ENCODE results near the gene PINK1. TPM values are rescaled to one million over a fixed set of nuclear protein-coding genes. Genes with fewer than 3 reads are reported as not detected.

PINK1 gene
- total RNA-seq, 2 experiments from 2014 or later: 6.6 TPM

GRCh38 chr1:20693623-20694022 is 60.4 kb downstream of the PINK1 start:
- Mint-ChIP-seq H3K36me3 (ENCODE audit: low read depth) (no peaks in the 10 kb centered on the region), H3K27me3 (peaks cover 8% of the 10 kb centered on the region), H3K4me1 (peaks cover 12% of the 10 kb centered on the region), H3K4me3 (no peak overlapping the region), H3K9me3 (no peaks in the 10 kb centered on the region), H3K27ac (no peak overlapping the region)
- POLR2A ChIA-PET: no interaction called here
- CTCF ChIA-PET: interaction anchor here (1.2 to 1.7 kb wide), 2 partner anchors 35 to 94 kb away, joined by 3 read pairs; no protein-coding TSS in a partner anchor
- DNase-seq: no peak

- Mint-ChIP-seq H3K27ac (no peak overlapping the region), H3K36me3 (ENCODE audit: low read depth) (no peaks in the 10 kb centered on the region), H3K4me3 (peak overlapping the region; percentile 79), H3K9me3 (no peaks in the 10 kb centered on the region), H3K4me1 (peaks cover 12% of the 10 kb centered on the region), H3K27me3 (peaks cover 8% of the 10 kb centered on the region)
- CTCF ChIA-PET: interaction anchor here (1.2 to 3.9 kb wide), 3 partner anchors 34 to 500 kb away, joined by 3 to 52 read pairs (median 3); no protein-coding TSS in a partner anchor
- POLR2A ChIA-PET: no interaction called here
- no peak for DNase-seq
Measured at GRCh38 chr1:20695515-20695914, 62.3 kb downstream of the PINK1 start.

GRCh38 chr1:20696397-20697333 is 63.4 kb downstream of the PINK1 start:
- POLR2A ChIA-PET: interaction anchor here (1.0 to 1.5 kb wide), 3 partner anchors 90 to 134 kb away, joined by 3 read pairs; partner anchors contain the start of gene HP1BP3

GRCh38 chr1:20697563-20697962 is 64.3 kb downstream of the PINK1 start:
- no peak overlapping the region for H3K4me3 Mint-ChIP-seq

More at GRCh38 chr1:20696397-20697333, 63.4 kb downstream of the PINK1 start:
- Mint-ChIP-seq H3K4me1 (peaks cover 12% of the 10 kb centered on the region), H3K27ac (no peak overlapping the region), H3K4me3 (peak overlapping the region; percentile 79), H3K27me3 (peaks cover 9% of the 10 kb centered on the region), H3K36me3 (ENCODE audit: low read depth) (no peaks in the 10 kb centered on the region), H3K9me3 (no peaks in the 10 kb centered on the region)
- CTCF ChIA-PET: interaction anchor here (0.5 to 3.9 kb wide), 48 partner anchors 8 to 668 kb away, joined by 3 to 52 read pairs (median 4); partner anchors contain the start of genes DDOST, HP1BP3, KIF17 and SH2D5
- DNase-seq: peak; percentile 77

GRCh38 chr1:20698195-20698910 is 65.1 kb downstream of the PINK1 start:
- Mint-ChIP-seq H3K27me3 (peaks cover 10% of the 10 kb centered on the region), H3K9me3 (no peaks in the 10 kb centered on the region), H3K4me3 (no peak overlapping the region), H3K4me1 (peaks cover 12% of the 10 kb centered on the region), H3K27ac (no peak overlapping the region), H3K36me3 (ENCODE audit: low read depth) (no peaks in the 10 kb centered on the region)
- POLR2A ChIA-PET: interaction anchor here (1.4 kb wide), 1 partner anchor 19 kb away, joined by 3 read pairs; the partner anchor contains the start of gene KIF17
- no peak for DNase-seq
- CTCF ChIA-PET: interaction anchor here (1.4 to 3.9 kb wide), 2 partner anchors 18 to 497 kb away, joined by 3 to 52 read pairs; no protein-coding TSS in a partner anchor

More at GRCh38 chr1:20697563-20697962, 64.3 kb downstream of the PINK1 start:
- H3K27me3 Mint-ChIP-seq: peaks cover 10% of the 10 kb centered on the region
- peaks cover 12% of the 10 kb centered on the region for H3K4me1 Mint-ChIP-seq
- H3K9me3 Mint-ChIP-seq: no peaks in the 10 kb centered on the region
- CTCF ChIA-PET: interaction anchor here (1.0 to 3.9 kb wide), 9 partner anchors 10 to 498 kb away, joined by 3 to 52 read pairs (median 7); partner anchors contain the start of gene SH2D5
- H3K27ac Mint-ChIP-seq: no peak overlapping the region
- no peak for DNase-seq
- no peaks in the 10 kb centered on the region for H3K36me3 Mint-ChIP-seq (ENCODE audit: low read depth)
- POLR2A ChIA-PET: no interaction called here

GRCh38 chr1:20699558-20699957 is 66.3 kb downstream of the PINK1 start:
- no peaks in the 10 kb centered on the region for H3K9me3 Mint-ChIP-seq
- no peak overlapping the region for H3K4me3 Mint-ChIP-seq
- POLR2A ChIA-PET: interaction anchor here (1.4 kb wide), 1 partner anchor 18 kb away, joined by 3 read pairs; the partner anchor contains the start of gene KIF17
- no peak overlapping the region for H3K27ac Mint-ChIP-seq
- CTCF ChIA-PET: no interaction called here
- peaks cover 12% of the 10 kb centered on the region for H3K4me1 Mint-ChIP-seq
- no peak for DNase-seq
- peaks cover 7% of the 10 kb centered on the region for H3K27me3 Mint-ChIP-seq
- no peaks in the 10 kb centered on the region for H3K36me3 Mint-ChIP-seq (ENCODE audit: low read depth)

- Mint-ChIP-seq H3K27ac (no peak overlapping the region), H3K9me3 (no peaks in the 10 kb centered on the region), H3K4me3 (no peak overlapping the region), H3K27me3 (peaks cover 5% of the 10 kb centered on the region), H3K4me1 (peaks cover 12% of the 10 kb centered on the region), H3K36me3 (ENCODE audit: low read depth) (no peaks in the 10 kb centered on the region)
- CTCF ChIA-PET: no interaction called here
- POLR2A ChIA-PET: no interaction called here
- no peak for DNase-seq
Measured at GRCh38 chr1:20700636-20701215, 67.5 kb downstream of the PINK1 start.

Other genes with a start within 250 kb of the PINK1 start
- under 1 TPM; 0.63 to 0.88 TPM for gene CAMK2N1, start 147.2 kb upstream of the PINK1 start, total RNA-seq
- gene MUL1, start 125.3 kb upstream of the PINK1 start, total RNA-seq: 10 to 100 TPM; 21.0 to 21.8 TPM
- not detected for gene FAM43B, start 80.9 kb upstream of the PINK1 start, total RNA-seq
- not detected for gene CDA, start 44.4 kb upstream of the PINK1 start, total RNA-seq
- 100 to 1,000 TPM; 171 to 182 TPM for gene DDOST, start 27.9 kb downstream of the PINK1 start, total RNA-seq
- not detected for gene KIF17, start 84.5 kb downstream of the PINK1 start, total RNA-seq
- under 1 TPM in 1 of 2 experiments, not detected in 1; 0.23 TPM for gene SH2D5, start 99.2 kb downstream of the PINK1 start, total RNA-seq
- gene HP1BP3, start 153.8 kb downstream of the PINK1 start, total RNA-seq: 100 to 1,000 TPM; 299 to 301 TPM